RWPE2 (cell line): ENCODE data around the gene SIM2.

Source experiments
- ATAC-seq: fragments of 200-7000 bp; cut with Tn5 transposase; 3 replicates; pipeline ENCODE4 v1.9.1; 2021; ENCODE audit warnings: low read depth
- DNase-seq: peaks from one replicate; pipeline ENCODE4 v3.0.0-alpha.2; 2020; ENCODE audit warnings: low spot score
- H3K27ac ChIP-seq: fragments of 450-650 bp; 2 replicates; pipeline ENCODE4 v1.5.1; 2017; ENCODE audit warnings: mild to moderate bottlenecking; ENCODE audit not compliant: poor library complexity, severe bottlenecking
- H3K27me3 ChIP-seq: fragments of 250-450 bp; sonication (Bioruptor Pico); 2 replicates; pipeline ENCODE4 v1.5.1; 2021; ENCODE audit warnings: mild to moderate bottlenecking, moderate library complexity; ENCODE audit not compliant: insufficient read depth, poor library complexity, severe bottlenecking
- H3K36me3 ChIP-seq: fragments of 250-450 bp; sonication (Bioruptor Pico); 2 replicates; pipeline ENCODE4 v1.5.1; 2020; ENCODE audit warnings: low read depth, mild to moderate bottlenecking, moderate library complexity
- H3K4me1 ChIP-seq: fragments of 250-450 bp; sonication (Bioruptor Pico); 2 replicates; pipeline ENCODE4 v1.5.1; 2021; ENCODE audit warnings: mild to moderate bottlenecking, moderate library complexity; ENCODE audit not compliant: insufficient read depth, poor library complexity, severe bottlenecking
- H3K4me3 ChIP-seq: fragments of 250-450 bp; sonication (Bioruptor Pico); 2 replicates; pipeline ENCODE4 v1.5.1; 2021; ENCODE audit warnings: mild to moderate bottlenecking, moderate library complexity; ENCODE audit not compliant: severe bottlenecking
- H3K9me3 ChIP-seq: fragments of 250-450 bp; sonication (Bioruptor Pico); 2 replicates; pipeline ENCODE4 v1.5.1; 2021; ENCODE audit warnings: mild to moderate bottlenecking, moderate library complexity; ENCODE audit not compliant: severe bottlenecking
- TF ChIP-seq, protein P1 (sequence below): fragments of 450-650 bp; IDR thresholded peaks from one replicate; pipeline ENCODE4 v1.5.1; 2017; ENCODE audit warnings: mild to moderate bottlenecking, moderate library complexity; ENCODE audit not compliant: poor library complexity, severe bottlenecking

Gene SIM2

DNA sequence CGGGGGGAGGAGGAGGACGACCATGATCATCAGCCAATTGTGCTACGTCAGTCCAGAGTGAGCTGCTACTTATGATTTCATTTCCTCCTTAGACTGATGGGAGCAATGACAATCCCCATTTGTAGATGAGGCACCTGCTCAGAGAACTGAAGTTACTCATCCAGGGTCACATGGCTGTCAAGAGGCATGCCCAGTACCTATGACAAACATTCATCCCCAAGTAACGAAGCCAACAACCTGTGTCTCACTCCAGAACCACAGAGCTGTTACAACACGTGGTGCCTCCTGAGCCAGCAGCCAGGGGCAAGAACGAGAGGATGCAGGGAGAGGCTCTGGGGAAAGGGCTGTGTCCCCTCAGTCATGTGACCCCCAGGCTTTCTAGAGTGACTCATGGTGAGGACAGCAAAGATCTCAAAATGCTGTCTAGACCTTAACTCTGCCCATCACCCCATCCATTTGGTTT lies 93.6 kb downstream of the SIM2 start:
- Histone ChIP-seq H3K27ac (no peak overlapping the region), H3K4me1 (peaks cover 8% of the 10 kb centered on the region), H3K4me3 (no peak overlapping the region), H3K9me3 (peaks cover 2% of the 10 kb centered on the region), H3K36me3 (no peaks in the 10 kb centered on the region), H3K27me3 (no peaks in the 10 kb centered on the region)
- no peak for DNase-seq
- TF ChIP-seq, protein P1, sequence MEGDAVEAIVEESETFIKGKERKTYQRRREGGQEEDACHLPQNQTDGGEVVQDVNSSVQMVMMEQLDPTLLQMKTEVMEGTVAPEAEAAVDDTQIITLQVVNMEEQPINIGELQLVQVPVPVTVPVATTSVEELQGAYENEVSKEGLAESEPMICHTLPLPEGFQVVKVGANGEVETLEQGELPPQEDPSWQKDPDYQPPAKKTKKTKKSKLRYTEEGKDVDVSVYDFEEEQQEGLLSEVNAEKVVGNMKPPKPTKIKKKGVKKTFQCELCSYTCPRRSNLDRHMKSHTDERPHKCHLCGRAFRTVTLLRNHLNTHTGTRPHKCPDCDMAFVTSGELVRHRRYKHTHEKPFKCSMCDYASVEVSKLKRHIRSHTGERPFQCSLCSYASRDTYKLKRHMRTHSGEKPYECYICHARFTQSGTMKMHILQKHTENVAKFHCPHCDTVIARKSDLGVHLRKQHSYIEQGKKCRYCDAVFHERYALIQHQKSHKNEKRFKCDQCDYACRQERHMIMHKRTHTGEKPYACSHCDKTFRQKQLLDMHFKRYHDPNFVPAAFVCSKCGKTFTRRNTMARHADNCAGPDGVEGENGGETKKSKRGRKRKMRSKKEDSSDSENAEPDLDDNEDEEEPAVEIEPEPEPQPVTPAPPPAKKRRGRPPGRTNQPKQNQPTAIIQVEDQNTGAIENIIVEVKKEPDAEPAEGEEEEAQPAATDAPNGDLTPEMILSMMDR: no peak
- ATAC-seq: peak; percentile 81

GRCh38 chr21:36796070-36796469 lies 97.2 kb downstream of the SIM2 start:
- Histone ChIP-seq H3K4me1 (no peaks in the 10 kb centered on the region), H3K4me3 (no peak overlapping the region), H3K27ac (no peak overlapping the region), H3K9me3 (peaks cover 6% of the 10 kb centered on the region), H3K36me3 (no peaks in the 10 kb centered on the region), H3K27me3 (no peaks in the 10 kb centered on the region)
- ATAC-seq (no peak), DNase-seq (no peak)
- TF ChIP-seq, protein P1: no peak

- no peaks in the 10 kb centered on the region for H3K27me3 ChIP-seq
- no peak for ATAC-seq
- H3K4me3 ChIP-seq: no peak overlapping the region
- H3K4me1 ChIP-seq: no peaks in the 10 kb centered on the region
- H3K9me3 ChIP-seq: peaks cover 6% of the 10 kb centered on the region
- H3K27ac ChIP-seq: no peak overlapping the region
- no peak for DNase-seq
- no peaks in the 10 kb centered on the region for H3K36me3 ChIP-seq
- TF ChIP-seq, protein P1: no peak
Observed at GRCh38 chr21:36798491-36798890, 99.6 kb downstream of the SIM2 start.
